K562 (cell line): Measurements from ENCODE around the gene RSAD1. TPM values are rescaled to one million over a fixed set of nuclear protein-coding genes. Genes with fewer than 3 reads are reported as not detected.

Experiments
- ESRRB ChIP-seq: fragments of 250-450 bp; sonication (Bioruptor Pico); IDR thresholded peaks from 2 replicates; pipeline ENCODE4 v1.5.0; 2020; ENCODE audit warnings: mild to moderate bottlenecking, moderate library complexity, borderline replicate concordance
- PTTG1 ChIP-seq: fragments of 450-650 bp; IDR thresholded peaks from 2 replicates; pipeline ENCODE4 v1.6.1; 2016; ENCODE audit warnings: low read depth, mild to moderate bottlenecking, missing genetic modification characterization, missing compliant biosample characterization
- TCFL5 ChIP-seq: fragments of 250-450 bp; sonication (Bioruptor Pico); conservative IDR thresholded peaks from 2 replicates; pipeline ENCODE4 v1.6.1; 2021; ENCODE audit warnings: mild to moderate bottlenecking, moderate library complexity, matching md5 sums
- ZNF146 ChIP-seq: IDR thresholded peaks from one replicate; pipeline ENCODE4 v1.6.1; 2018; ENCODE audit warnings: missing compliant biosample characterization; ENCODE audit not compliant: unreplicated experiment
- ZNF766 ChIP-seq: fragments of 200-800 bp; sonication (Bioruptor generic); conservative IDR thresholded peaks from 2 replicates; pipeline ENCODE4 v1.6.1; 2016; ENCODE audit warnings: missing genetic modification characterization, missing compliant biosample characterization
- ZZZ3 ChIP-seq: fragments of 450-650 bp; IDR thresholded peaks from 2 replicates; pipeline ENCODE4 v1.6.1; 2016; ENCODE audit warnings: antibody characterized with exemption, mild to moderate bottlenecking, moderate library complexity
- polyA plus RNA-seq, 8 experiments: library from polyadenylated mRNA; depleted of rRNA in 4 of 8; stranded (reverse) in 5 of 8; unstranded in 3 of 8; fragments of >200 nt; fragmentation: Nextera tagmentation in 2 of 8; fragmentation: Illumina TruSeq in 1 of 8; extraction: Ambion mirVana in 2 of 8; extraction: Trizol in 1 of 8; gene quantifications; 2 replicates each; pipeline versions ENCODE4 v1.2.1 to v1.2.3, GENCODE V29; 2011 to 2014; ENCODE audit warnings: inconsistent platforms in 1 of 8, missing spikeins in 1 of 8
- total RNA-seq, 7 experiments: library from RNA; depleted of rRNA in 6 of 7; stranded (reverse); fragments of >200 nt in 6 of 7; fragmentation: Illumina TruSeq in 2 of 7; extraction: Trizol in 2 of 7; gene quantifications; 2 replicates each; pipeline versions ENCODE4 v1.2.1 to v1.2.3, GENCODE V29; 2011 to 2021; ENCODE audit warnings: low replicate concordance in 1 of 7
- TF ChIP-seq, protein P1 (sequence below), 3 experiments: IDR thresholded peaks in 2 of 3; conservative IDR thresholded peaks in 1 of 3; 2 replicates each; pipeline ENCODE4 v1.5.1; 2011 to 2012; ENCODE audit warnings: low read length in 3 of 3, mild to moderate bottlenecking in 3 of 3, control low read depth in 2 of 3, improper control_type of control experiment in 1 of 3, inconsistent platforms in 1 of 3, low read depth in 1 of 3, mixed read lengths in 1 of 3, moderate library complexity in 1 of 3; ENCODE audit not compliant: insufficient read depth in 2 of 3

RSAD1 gene
- total and polyA plus RNA-seq, 9 of the 15 experiments (the other 6 are each of a cell fraction or from before 2014, with no cell fraction given), result 4.5 to 42.5 (median 26.8) TPM

DNA sequence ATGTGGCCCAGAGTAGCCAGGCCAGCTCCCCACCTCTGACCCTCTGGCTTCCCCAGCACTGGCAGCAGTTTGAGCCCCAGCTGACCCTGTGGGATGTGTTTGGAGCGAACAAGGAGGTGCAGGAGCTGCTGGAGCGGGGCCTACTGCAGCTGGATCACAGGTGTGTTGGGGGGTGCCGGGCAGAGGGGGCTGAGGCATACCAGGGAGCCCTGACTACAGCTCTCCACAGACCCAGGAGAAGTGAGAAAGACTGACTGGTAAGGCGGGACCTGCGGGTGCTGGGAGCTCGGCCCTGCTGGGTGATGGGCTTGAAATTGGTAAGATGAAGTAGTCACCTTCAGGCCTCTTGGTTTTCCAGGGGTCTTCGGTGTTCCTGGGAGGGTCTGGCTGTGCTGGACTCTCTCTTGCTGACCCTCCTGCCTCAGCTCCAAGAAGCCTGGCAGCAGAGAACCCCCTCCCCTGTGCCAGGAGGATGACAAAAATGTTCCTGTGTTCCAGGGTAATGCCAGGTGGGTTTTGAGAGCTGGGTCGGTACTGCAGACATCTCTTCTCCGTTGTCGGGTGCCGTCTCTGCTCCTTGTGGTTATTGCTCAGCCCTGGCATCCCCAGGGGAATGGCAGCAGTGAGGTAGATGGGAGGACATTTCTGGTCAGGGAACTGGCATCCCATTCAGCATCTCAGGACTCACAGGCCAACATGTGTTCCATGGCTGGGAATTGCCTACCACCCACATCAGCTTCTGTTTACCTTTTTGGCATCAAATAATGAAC is 5.9 kb downstream of the RSAD1 start (continued):
- TF ChIP-seq, protein P1, sequence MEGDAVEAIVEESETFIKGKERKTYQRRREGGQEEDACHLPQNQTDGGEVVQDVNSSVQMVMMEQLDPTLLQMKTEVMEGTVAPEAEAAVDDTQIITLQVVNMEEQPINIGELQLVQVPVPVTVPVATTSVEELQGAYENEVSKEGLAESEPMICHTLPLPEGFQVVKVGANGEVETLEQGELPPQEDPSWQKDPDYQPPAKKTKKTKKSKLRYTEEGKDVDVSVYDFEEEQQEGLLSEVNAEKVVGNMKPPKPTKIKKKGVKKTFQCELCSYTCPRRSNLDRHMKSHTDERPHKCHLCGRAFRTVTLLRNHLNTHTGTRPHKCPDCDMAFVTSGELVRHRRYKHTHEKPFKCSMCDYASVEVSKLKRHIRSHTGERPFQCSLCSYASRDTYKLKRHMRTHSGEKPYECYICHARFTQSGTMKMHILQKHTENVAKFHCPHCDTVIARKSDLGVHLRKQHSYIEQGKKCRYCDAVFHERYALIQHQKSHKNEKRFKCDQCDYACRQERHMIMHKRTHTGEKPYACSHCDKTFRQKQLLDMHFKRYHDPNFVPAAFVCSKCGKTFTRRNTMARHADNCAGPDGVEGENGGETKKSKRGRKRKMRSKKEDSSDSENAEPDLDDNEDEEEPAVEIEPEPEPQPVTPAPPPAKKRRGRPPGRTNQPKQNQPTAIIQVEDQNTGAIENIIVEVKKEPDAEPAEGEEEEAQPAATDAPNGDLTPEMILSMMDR (IDR thresholded peaks at IDR 0.05 in 2 of 3, conservative IDR thresholded peaks at IDR 0.05 in 1 of 3; ENCODE audit: insufficient read depth in 2 of 3, low read depth in 1 of 3, low read length in 3 of 3), result no peak
- no peak for TF ChIP-seq ZZZ3
- TF ChIP-seq ESRRB (CRISPR knock-in tag), result no peak
- no peak for TF ChIP-seq TCFL5 (CRISPR knock-in tag)
- TF ChIP-seq ZNF766, result no peak
- no peak for TF ChIP-seq PTTG1
- TF ChIP-seq ZNF146 (CRISPR knock-in tag), result no peak
- TF ChIP-seq, all 486 proteins: peak for 0
